HG03103 (cell line): Measurements from ENCODE around the gene HLCS.
A peak's percentile ranks its signal among the peaks of the same experiment; 100 is the strongest.

Source experiments
- ATAC-seq: cut with Tn5 transposase; IDR thresholded peaks from one replicate; pipeline ENCODE4 v1.9.1; 2021; ENCODE audit warnings: low read depth; ENCODE audit not compliant: unreplicated experiment

HLCS gene

DNA sequence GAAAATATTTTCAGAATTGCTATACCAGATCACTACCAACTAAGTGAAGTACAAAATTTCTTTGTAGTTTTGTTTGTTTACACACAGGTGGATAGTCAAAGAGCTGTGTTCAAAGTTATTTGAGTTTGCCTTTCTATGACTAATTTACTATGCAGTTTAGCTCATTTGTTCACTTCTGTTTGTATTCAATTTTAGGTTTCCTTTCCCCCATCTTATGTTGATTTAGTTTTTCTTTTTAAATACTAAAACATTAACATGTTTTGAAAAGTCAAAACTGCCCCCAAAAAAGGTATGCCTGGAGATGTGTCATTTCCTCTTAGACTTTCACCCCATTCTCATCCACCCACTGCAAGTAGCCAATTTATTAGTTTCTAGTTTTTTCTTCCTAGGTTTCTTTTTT lies 21.4 kb upstream of the HLCS start:
- ATAC-seq: no peak

GRCh38 chr21:36985751-36986594 lies 19.5 kb upstream of the HLCS start:
- no peak for ATAC-seq

DNA sequence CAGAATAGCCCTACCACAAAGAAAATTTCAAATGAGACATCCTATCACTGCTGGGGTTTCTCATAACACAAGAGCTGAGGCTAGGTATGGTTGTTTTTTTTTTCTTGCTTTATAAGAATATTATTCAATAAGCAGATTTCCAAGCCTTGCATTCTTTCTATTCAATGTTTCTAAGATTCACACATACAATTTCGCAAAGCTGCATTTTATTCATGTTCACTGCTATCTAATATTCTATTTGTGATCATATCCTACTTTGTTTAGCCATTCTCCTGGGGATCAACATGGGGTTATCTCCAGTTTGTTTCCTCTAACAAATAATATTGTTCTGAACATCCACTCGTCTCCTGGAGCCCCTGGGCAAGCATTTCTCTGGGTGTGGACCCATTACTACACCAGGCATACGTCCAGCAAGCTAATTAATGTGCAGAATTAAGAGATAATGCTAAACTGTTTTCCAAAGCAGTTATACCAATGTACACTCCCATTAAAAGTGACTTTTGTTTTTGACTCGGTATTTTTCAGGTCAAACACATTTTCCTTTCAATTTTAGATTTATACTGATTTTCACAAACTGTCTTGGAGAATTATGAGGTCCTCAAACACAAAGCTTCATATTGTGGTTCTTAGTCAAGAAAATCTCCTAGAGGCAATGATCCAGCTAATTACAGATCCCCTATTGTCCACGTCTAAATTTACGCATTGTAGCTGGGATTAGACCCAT lies 15.7 kb upstream of the HLCS start:
- ATAC-seq: no peak

- no peak for ATAC-seq
These were observed 14.6 kb upstream of the HLCS start for GRCh38 chr21:36981049-36981391.

DNA sequence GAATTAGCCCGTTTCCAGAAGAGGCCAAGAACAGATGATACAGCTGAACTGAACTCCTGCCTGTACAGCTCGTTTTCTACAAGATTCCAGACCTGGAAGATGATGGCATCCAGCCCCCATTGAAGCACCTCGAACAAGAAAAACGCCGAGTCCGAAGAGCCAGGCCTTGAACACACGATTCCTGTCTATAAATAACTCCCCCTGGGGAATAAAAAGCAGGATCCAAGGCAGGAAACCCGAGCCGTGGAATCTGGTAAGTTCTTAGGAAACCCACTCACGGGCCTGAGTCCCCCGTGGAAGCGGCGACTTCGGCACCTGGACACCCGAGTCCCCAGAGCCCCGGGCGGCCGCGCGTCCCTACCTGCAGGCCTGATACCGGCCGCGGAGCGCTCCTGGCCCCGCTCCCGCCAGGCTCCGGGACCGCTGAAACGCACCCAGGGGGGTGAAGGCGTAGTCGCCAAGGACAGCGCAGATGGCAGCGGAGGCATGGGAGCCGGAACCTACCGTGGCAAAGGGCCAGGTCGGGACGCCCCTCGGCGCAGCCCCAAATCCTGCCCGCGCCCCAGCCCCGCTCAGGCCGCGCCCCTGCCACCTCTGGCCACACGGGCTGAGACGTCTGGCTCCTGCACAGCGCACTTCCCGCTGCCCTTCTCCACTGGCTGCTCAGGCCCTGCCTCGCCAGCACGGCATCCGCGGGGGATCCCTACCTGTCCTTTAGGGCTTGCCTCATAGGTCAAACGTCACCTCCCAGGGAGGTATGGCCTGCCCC lies 14.0 kb upstream of the HLCS start:
- ATAC-seq: no peak

DNA sequence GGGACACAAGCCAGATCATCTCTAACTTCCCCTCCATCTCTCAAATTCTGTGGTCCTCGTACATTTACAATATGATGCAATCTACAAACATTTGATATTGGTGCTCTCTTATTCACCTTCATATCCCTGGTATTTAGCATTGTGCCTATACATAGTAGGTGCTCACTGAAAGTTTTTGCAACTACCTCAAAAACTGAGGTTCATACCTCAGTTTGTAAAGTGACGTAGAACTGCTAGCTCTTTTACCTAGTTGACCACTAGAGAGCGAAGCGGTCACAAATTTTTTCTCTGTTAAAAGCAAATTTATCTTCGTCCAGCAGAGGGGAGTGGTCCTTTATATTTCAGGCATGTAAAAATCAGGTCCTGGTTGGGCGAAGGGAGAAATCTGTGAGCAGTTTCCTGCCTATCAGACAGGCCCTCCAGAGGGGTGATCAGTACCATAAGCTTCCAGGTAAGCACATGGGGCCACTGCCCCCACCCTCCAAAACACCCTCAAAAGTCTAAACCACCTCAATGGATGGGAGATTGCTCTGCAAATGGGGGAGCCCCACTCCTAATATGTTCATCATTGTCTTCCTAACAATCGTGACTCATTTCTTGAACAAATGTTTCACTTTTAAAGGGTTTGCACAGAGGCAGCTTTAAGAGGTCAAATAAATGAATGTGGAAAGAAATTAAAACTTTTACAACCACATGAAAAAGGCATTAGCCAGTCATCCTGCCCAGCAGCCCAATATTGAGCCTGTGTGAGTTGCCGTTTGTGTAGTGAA lies 10.6 kb upstream of the HLCS start:
- no peak for ATAC-seq

DNA sequence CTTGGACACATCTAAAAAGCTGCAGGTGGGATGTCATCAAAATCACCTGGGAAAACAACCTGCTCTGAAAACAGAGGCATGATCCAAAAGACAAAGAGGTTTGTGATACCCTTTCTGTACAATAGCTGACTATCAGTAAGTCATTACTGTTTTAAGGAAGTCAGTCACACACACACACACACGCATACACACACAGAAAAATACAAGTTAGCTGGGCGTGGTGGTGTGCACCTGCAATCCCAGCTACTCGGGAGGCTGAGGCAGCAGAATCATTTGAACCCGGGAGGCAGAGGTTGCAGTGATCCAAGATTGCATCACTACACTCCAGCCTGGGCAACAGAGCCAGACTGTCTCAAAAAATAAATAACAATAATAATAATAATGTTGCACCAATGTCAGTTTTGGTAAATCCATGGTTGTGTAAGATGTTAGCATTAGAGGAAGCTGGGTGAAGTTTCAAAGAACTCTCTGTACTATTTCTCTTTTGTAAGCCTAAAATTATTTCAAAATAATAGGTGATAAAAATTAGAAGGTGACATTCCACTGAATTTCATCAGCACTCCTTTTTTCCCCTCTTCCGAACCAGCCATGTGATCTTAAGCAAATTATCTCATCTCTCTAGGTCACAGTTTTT lies 9.9 kb upstream of the HLCS start:
- no peak for ATAC-seq

- ATAC-seq: no peak
These were observed 8.4 kb upstream of the HLCS start for GRCh38 chr21:36974851-36975192.

- no peak for ATAC-seq
These were observed 7.7 kb upstream of the HLCS start for GRCh38 chr21:36973986-36974850.

DNA sequence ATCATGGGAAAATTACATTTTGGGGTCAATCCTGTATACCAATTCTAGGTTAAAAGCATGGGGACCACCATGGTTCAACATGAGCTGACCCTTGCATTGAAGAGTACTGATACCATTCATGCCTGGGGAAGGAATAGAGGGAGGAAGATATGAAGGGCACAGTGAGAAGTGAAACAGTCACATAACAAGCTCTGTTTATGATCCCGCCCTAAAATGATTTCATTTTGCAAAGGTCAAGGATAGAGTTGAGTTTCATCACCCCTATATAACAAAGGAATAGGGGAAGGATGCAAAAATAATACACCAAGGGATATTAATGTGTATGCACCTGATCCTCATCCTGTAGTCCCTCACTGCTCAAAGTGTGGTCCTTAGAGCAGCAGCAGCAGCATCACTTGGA lies 2.5 kb upstream of the HLCS start:
- ATAC-seq: no peak

DNA sequence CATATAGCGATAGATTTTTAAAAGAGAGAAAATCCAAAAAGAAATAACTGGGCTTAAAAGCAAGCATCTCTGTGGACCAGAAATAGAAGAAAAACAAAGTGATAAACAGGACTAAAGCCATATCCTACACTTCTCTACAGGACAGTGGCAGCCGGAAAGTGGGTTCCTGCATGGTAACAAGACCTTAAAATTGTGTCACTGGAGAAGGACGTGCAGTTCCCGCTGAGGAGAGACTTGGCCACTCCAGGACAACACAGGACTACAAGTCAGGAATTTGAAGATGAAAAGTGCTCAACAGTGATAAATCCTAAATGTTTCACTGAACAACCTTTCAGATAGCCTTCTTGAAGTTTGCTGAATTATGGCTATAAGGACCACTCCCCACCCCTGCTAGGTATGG lies 1.9 kb upstream of the HLCS start:
- ATAC-seq: no peak

GRCh38 chr21:36966821-36967768 lies 626 bp upstream of the HLCS start:
- ATAC-seq: peak; percentile 22

GRCh38 chr21:36965720-36966065 lies 776 bp downstream of the HLCS start:
- ATAC-seq: no peak

DNA sequence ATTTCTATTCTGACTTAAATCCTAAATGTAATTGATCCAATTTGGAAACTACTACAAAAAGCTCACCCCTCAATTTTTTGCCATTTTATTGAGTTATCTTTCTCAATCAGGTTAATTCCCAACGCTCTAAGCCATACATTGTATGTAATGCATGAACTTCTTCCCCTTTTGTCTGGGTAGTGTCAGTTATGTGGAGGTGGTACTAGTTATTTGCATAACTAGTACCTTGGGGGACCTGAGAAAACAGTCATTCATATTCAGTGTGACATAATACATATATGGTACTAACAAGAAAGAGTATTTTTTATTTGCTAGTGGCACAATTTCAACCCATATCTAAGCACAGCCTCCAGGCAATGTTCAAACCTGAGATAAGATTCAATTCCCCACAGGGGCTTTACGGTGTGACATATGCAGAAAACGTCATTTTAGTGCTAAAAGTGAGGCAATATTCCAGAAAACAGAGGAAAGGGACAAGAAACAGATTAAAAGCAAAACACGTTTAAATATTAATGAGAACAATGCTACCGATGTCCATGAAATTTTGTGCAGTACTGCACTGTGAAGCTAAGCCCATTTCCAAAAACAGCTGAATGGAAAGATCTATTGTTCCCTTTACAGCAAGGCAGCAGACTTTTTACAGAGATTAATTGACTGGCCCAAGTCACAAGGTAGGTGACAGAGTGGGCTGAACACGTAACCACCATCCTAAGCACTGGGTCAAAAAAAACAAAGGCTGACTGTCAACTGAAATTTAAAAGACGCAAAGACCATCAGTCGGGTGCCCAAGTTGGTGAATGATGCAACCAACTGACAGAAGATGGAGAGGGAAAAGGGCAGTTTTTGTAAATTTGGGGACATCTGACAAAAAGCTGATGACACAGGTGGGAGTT lies 1.4 kb downstream of the HLCS start:
- ATAC-seq: no peak

- ATAC-seq: no peak
These were observed 2.1 kb downstream of the HLCS start for GRCh38 chr21:36964398-36964797.

DNA sequence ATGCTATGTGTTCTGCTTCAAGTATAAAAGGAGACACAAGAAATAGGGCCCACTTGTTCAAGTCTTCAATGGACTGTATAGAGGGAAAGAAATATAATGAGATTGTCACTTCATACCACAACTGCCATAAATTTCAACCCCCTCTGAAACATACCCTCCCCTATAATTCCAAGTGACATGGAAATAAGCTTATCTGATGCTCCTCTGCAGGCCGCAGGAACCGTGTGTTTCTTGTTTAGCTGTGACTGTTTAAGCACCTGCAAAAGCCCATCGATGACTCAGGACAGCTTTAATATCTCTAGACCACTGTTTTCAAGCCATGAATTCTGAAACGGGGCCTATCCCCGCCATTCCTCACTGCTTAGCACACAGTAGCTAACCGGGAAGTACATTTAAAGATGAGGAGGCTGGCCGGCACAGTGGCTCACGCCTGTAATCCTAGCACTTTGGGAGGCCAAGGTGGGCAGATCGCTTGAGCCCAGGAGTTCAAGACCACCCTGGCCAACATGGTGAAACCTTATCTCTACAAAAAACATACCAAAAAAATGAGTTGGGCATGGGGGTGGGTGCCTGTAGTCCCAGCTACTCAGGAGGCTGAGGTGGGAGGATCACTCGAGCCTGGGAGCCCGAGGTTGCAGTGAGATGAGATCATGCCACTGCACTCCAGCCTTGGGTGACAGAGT lies 4.2 kb downstream of the HLCS start:
- no peak for ATAC-seq
